ENCODE measurements around the gene SSU72. TPM values are rescaled to one million over a fixed set of nuclear protein-coding genes. Genes with fewer than 3 reads are reported as not detected.

Gene SSU72
- total RNA-seq, 2 donors from 2014 or later: 80.4 to 90.2 TPM

- DNase-seq (ENCODE audit: low spot score) (no peak), ATAC-seq (ENCODE audit: insufficient number of reproducible peaks, low FRiP score, low read depth) (no peak)
- Histone ChIP-seq H3K27me3 (replicated peaks; ENCODE audit: insufficient read depth) (no peaks in the 10 kb centered on the region), H3K4me3 (no peak overlapping the region), H3K36me3 (no peaks in the 10 kb centered on the region), H3K4me1 (ENCODE audit: control insufficient read depth in 1 of 2, low read depth in 2 of 2) (peaks cover 0 to 6% of the 10 kb centered on the region in 2 donors), H3K9me3 (no peaks in the 10 kb centered on the region), H3K27ac (no peak overlapping the region)
- TF ChIP-seq CTCF (IDR thresholded peaks at IDR 0.05): no peak
These were observed 20.1 kb upstream of the SSU72 start for GRCh38 chr1:1594602-1595260.

- ATAC-seq (ENCODE audit: insufficient number of reproducible peaks, low FRiP score, low read depth) (no peak), DNase-seq (ENCODE audit: low spot score) (no peak)
- TF ChIP-seq CTCF (IDR thresholded peaks at IDR 0.05): no peak
- H3K36me3 ChIP-seq: no peaks in the 10 kb centered on the region
- no peak overlapping the region for H3K4me3 ChIP-seq
- H3K27me3 ChIP-seq (replicated peaks; ENCODE audit: insufficient read depth): no peaks in the 10 kb centered on the region
- H3K4me1 ChIP-seq (ENCODE audit: control insufficient read depth in 1 of 2, low read depth in 2 of 2): peaks cover 0 to 6% of the 10 kb centered on the region in 2 donors
- no peaks in the 10 kb centered on the region for H3K9me3 ChIP-seq
- no peak overlapping the region for H3K27ac ChIP-seq
These were observed 19.4 kb upstream of the SSU72 start for GRCh38 chr1:1593834-1594601.

- no peaks in the 10 kb centered on the region for H3K4me1 ChIP-seq (ENCODE audit: control insufficient read depth in 1 of 2, low read depth in 2 of 2)
- no peaks in the 10 kb centered on the region for H3K36me3 ChIP-seq
- no peak overlapping the region for H3K4me3 ChIP-seq
- no peaks in the 10 kb centered on the region for H3K9me3 ChIP-seq
- H3K27me3 ChIP-seq (replicated peaks; ENCODE audit: insufficient read depth): no peaks in the 10 kb centered on the region
- TF ChIP-seq CTCF (IDR thresholded peaks at IDR 0.05): no peak
- no peak for DNase-seq (ENCODE audit: low spot score)
- no peak overlapping the region for H3K27ac ChIP-seq
- no peak for ATAC-seq (ENCODE audit: insufficient number of reproducible peaks, low FRiP score, low read depth)
These were observed 16.8 kb upstream of the SSU72 start for GRCh38 chr1:1591452-1591851.

GRCh38 chr1:1583347-1584010 lies 8.8 kb upstream of the SSU72 start:
- Histone ChIP-seq H3K4me3 (no peak overlapping the region), H3K9me3 (no peaks in the 10 kb centered on the region), H3K4me1 (ENCODE audit: control insufficient read depth in 1 of 2, low read depth in 2 of 2) (no peaks in the 10 kb centered on the region), H3K27ac (no peak overlapping the region), H3K36me3 (no peaks in the 10 kb centered on the region), H3K27me3 (replicated peaks; ENCODE audit: insufficient read depth) (no peaks in the 10 kb centered on the region)
- DNase-seq (ENCODE audit: low spot score) (no peak), ATAC-seq (ENCODE audit: insufficient number of reproducible peaks, low FRiP score, low read depth) (no peak)
- no peak for TF ChIP-seq CTCF (IDR thresholded peaks at IDR 0.05)
